Measurements from ENCODE around the gene H6PD. TPM values are rescaled to one million over a fixed set of nuclear protein-coding genes. Genes with fewer than 3 reads are reported as not detected.

Gene H6PD, protein sequence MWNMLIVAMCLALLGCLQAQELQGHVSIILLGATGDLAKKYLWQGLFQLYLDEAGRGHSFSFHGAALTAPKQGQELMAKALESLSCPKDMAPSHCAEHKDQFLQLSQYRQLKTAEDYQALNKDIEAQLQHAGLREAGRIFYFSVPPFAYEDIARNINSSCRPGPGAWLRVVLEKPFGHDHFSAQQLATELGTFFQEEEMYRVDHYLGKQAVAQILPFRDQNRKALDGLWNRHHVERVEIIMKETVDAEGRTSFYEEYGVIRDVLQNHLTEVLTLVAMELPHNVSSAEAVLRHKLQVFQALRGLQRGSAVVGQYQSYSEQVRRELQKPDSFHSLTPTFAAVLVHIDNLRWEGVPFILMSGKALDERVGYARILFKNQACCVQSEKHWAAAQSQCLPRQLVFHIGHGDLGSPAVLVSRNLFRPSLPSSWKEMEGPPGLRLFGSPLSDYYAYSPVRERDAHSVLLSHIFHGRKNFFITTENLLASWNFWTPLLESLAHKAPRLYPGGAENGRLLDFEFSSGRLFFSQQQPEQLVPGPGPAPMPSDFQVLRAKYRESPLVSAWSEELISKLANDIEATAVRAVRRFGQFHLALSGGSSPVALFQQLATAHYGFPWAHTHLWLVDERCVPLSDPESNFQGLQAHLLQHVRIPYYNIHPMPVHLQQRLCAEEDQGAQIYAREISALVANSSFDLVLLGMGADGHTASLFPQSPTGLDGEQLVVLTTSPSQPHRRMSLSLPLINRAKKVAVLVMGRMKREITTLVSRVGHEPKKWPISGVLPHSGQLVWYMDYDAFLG
- 37.2 and 69.9 TPM in 2 replicates for total RNA-seq

GRCh38 chr1:9234223-9235095 is at the start of gene H6PD:
TSS of gene H6PD (plus strand) at chr1:9234774. CDS start at chr1:9244935, 10,161 bp downstream.

DNA sequence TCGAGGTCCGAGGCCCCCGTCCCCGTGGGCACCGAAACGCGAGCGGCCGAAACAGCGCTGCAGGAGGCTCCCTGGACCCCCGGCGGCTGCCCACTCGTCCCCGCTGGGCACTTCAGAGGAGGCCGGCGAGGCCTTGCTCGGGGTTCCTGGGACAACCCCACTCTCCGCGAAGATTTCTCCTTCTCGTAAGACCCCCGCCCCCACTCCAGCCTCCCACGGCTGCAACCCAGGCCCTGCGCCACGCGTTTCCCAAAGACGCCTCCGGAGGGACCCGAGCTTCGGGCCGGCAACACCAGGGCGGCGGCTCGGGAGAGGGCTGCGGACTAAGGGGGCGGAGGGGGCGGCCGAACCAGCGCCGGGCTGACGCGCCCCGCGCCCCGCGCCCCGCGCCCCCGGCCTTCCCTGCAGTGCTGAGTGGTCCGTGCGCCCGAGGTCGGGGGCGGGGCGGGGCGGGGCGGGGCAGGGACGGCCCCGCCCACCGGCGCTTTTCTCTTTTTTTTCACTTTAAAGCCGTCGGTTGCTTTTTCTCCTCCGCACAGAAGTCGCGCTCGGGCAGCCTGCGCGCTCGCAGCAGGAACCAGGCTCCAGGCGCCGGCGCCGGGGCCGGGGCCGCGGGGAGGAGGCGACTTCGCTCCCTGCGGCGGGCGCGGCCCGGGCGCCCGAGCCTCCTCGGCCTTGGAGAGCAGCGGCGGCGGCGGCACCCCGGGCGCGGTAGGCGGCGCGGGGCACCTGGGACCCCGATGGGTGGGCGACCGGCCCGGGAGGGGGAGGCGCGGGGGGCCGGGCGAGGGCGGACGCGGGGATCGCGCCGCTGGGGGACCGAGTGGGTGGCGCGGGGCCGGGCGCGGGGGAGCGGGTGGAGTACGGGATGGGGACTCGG is 58.0 kb downstream of the H6PD start, which contains the start of gene SPSB1:
SPSB1 (plus strand) TSS at position 534 of the 880 bp plus-strand sequence. CDS start 62,998 bp downstream, outside the sequence.

Other genes with a start within 250 kb of the H6PD start
- gene SLC2A7, start 208.4 kb upstream of the H6PD start, total RNA-seq = not detected in 2 replicates
- 1.3 and 3.3 TPM in 2 replicates for gene SLC2A5, start 165.1 kb upstream of the H6PD start, total RNA-seq
- gene GPR157, start 105.7 kb upstream of the H6PD start, total RNA-seq = 2.1 and 2.9 TPM in 2 replicates
- gene SPSB1, start 58.1 kb downstream of the H6PD start, total RNA-seq = 23.5 and 26.6 TPM in 2 replicates

Data from pericardium fibroblast (primary cell).